H1 (cell line): ENCODE results near the gene RBM10. TPM values are rescaled to one million over a fixed set of nuclear protein-coding genes. Genes with fewer than 3 reads are reported as not detected.

ENCODE experiments used
- polyA plus RNA-seq, 7 experiments: library from polyadenylated mRNA; depleted of rRNA in 3 of 7; stranded (reverse) in 5 of 7; unstranded in 2 of 7; fragments of >200 nt in 5 of 7; fragments of 200-250 nt in 2 of 7; gene quantifications; 1 replicate in 5 of 7; 2 replicates in 1 of 7; 4 replicates in 1 of 7; pipeline versions ENCODE4 v1.2.1 to v1.2.3, GENCODE V29; 2011 to 2013; ENCODE audit warnings: missing spikeins in 2 of 7, mixed read lengths in 2 of 7
- small RNA-seq: library from polyadenylated mRNA; stranded (forward); fragments of <200 nt; extraction: miRNeasy Mini kit (QIAGEN cat#:217004); gene quantifications from one replicate; pipeline ENCODE3, GENCODE V24; 2013; ENCODE audit not compliant: insufficient read depth
- total RNA-seq: library from RNA; stranded (reverse); fragmentation: NEBNext Ultra II Directional; extraction: Animal tissue kit (Norgen Biotek cat#: 25700); gene quantifications from 2 replicates; pipeline ENCODE4 v1.2.1, GENCODE V29; 2021

The RBM10 gene
- total and polyA plus RNA-seq, 2 of the 8 experiments (the other 6 are each of a cell fraction or from before 2014, with no cell fraction given) = 35.7 to 64.0 TPM

Small RNA genes within 50 kb of the gene (small RNA-seq; reads per million reads assigned to genes)
- gene RNU12-2P = not detected

Other genes with a start within 250 kb of the RBM10 start
- gene JADE3, start 232.8 kb upstream of the RBM10 start, total RNA-seq = 21.5 and 25.2 TPM in 2 replicates
- 4.8 and 6.9 TPM in 2 replicates for gene JADE3, start 232.8 kb upstream of the RBM10 start, polyA plus RNA-seq (2011; rRNA removed)
- 3.1 and 4.0 TPM in 2 replicates for gene RGN, start 66.8 kb upstream of the RBM10 start, total RNA-seq
- 0.32 and 0.35 TPM in 2 replicates for gene RGN, start 66.8 kb upstream of the RBM10 start, polyA plus RNA-seq (2011; rRNA removed)
- gene NDUFB11, start 519 bp upstream of the RBM10 start, total RNA-seq = 120 and 127 TPM in 2 replicates
- 131 and 178 TPM in 2 replicates for gene NDUFB11, start 519 bp upstream of the RBM10 start, polyA plus RNA-seq (2011; rRNA removed)
- gene UBA1, start 48.6 kb downstream of the RBM10 start, total RNA-seq = 313 and 325 TPM in 2 replicates
- 458 and 562 TPM in 2 replicates for gene UBA1, start 48.6 kb downstream of the RBM10 start, polyA plus RNA-seq (2011; rRNA removed)
- 117 and 124 TPM in 2 replicates for gene CDK16, start 73.5 kb downstream of the RBM10 start, total RNA-seq
- 204 and 226 TPM in 2 replicates for gene CDK16, start 73.5 kb downstream of the RBM10 start, polyA plus RNA-seq (2011; rRNA removed)
- gene USP11, start 87.8 kb downstream of the RBM10 start, total RNA-seq = 84.0 and 84.3 TPM in 2 replicates
- 40.9 and 64.6 TPM in 2 replicates for gene USP11, start 87.8 kb downstream of the RBM10 start, polyA plus RNA-seq (2011; rRNA removed)
- 2.0 and 2.2 TPM in 2 replicates for gene ZNF157, start 225.4 kb downstream of the RBM10 start, total RNA-seq
- gene ZNF157, start 225.4 kb downstream of the RBM10 start, polyA plus RNA-seq (2011; rRNA removed) = 0.47 and 0.67 TPM in 2 replicates